Vagina (tissue), 2 donors: ENCODE results near the gene NT5C3A.
A peak's percentile ranks its signal among the peaks of the same experiment; 100 is the strongest.

Experiments
- POLR2A ChIP-seq, 2 donors: fragments of 450-650 bp; IDR thresholded peaks; one replicate each; pipeline ENCODE4 v1.6.1; 2017; ENCODE audit warnings: antibody characterized with exemption in 2 of 2, mild to moderate bottlenecking in 2 of 2, moderate library complexity in 2 of 2
- POLR2AphosphoS5 ChIP-seq, 2 donors: sonication (generic); formaldehyde crosslinking; IDR thresholded peaks; one replicate each; pipeline ENCODE4 v1.9.0; 2017; ENCODE audit warnings: antibody characterized with exemption in 2 of 2, mild to moderate bottlenecking in 2 of 2, low read depth in 1 of 2; ENCODE audit not compliant: insufficient read depth in 1 of 2
- TF ChIP-seq, protein P1 (sequence below), 3 experiments: fragments of 450-650 bp in 2 of 3; fragments of 200-600 bp in 1 of 3; sonication (generic) in 1 of 3; IDR thresholded peaks; one replicate each; pipeline ENCODE4 v1.5.1; 2017 to 2019; ENCODE audit warnings: antibody characterized with exemption in 3 of 3, mild to moderate bottlenecking in 2 of 3, moderate library complexity in 2 of 3

DNA sequence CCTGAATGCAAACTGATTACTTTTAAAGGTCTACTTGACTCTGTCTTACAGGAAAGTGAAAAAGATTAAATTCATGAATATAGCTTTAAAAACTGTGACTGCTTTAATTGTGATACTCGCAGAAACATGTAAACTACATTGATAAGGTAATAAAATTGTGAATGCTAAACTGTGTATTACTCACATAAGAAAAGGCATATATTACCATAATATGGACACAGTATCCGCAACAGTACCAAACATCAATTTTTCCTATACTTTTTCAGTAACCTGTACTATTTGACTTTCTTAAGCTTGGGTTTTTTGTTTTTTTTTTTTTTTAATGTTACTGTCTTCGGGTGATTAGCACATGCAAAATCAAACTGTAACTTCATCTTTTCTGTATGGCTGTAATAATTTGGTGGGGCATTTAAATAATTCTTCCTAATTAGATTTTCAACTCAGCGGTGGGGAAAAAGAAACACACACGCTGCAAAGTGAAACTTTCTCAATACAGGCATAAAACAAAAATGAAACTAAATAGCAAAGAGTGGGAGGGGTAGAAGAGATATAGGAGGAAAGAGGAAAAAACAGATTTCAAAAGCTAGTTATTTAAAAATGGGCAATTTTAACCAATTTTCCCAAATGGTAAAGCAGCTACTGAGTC, 23.2 kb downstream of the NT5C3A start:
- TF ChIP-seq POLR2A (IDR thresholded peaks at IDR 0.05) (no peak), POLR2AphosphoS5 (IDR thresholded peaks at IDR 0.05; ENCODE audit: insufficient read depth in 1 of 2, low read depth in 1 of 2) (peak in 1 of 2 donors; percentile 40)
- TF ChIP-seq, protein P1, sequence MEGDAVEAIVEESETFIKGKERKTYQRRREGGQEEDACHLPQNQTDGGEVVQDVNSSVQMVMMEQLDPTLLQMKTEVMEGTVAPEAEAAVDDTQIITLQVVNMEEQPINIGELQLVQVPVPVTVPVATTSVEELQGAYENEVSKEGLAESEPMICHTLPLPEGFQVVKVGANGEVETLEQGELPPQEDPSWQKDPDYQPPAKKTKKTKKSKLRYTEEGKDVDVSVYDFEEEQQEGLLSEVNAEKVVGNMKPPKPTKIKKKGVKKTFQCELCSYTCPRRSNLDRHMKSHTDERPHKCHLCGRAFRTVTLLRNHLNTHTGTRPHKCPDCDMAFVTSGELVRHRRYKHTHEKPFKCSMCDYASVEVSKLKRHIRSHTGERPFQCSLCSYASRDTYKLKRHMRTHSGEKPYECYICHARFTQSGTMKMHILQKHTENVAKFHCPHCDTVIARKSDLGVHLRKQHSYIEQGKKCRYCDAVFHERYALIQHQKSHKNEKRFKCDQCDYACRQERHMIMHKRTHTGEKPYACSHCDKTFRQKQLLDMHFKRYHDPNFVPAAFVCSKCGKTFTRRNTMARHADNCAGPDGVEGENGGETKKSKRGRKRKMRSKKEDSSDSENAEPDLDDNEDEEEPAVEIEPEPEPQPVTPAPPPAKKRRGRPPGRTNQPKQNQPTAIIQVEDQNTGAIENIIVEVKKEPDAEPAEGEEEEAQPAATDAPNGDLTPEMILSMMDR (IDR thresholded peaks at IDR 0.05): no peak
